ENCODE data around the gene TRAF3.

Gene TRAF3

GRCh38 chr14:102943979-102944378 lies 166.7 kb downstream of the TRAF3 start:
- TF ChIP-seq, protein P1, sequence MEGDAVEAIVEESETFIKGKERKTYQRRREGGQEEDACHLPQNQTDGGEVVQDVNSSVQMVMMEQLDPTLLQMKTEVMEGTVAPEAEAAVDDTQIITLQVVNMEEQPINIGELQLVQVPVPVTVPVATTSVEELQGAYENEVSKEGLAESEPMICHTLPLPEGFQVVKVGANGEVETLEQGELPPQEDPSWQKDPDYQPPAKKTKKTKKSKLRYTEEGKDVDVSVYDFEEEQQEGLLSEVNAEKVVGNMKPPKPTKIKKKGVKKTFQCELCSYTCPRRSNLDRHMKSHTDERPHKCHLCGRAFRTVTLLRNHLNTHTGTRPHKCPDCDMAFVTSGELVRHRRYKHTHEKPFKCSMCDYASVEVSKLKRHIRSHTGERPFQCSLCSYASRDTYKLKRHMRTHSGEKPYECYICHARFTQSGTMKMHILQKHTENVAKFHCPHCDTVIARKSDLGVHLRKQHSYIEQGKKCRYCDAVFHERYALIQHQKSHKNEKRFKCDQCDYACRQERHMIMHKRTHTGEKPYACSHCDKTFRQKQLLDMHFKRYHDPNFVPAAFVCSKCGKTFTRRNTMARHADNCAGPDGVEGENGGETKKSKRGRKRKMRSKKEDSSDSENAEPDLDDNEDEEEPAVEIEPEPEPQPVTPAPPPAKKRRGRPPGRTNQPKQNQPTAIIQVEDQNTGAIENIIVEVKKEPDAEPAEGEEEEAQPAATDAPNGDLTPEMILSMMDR (IDR thresholded peaks at IDR 0.05; ENCODE audit: low read depth, low read length): no peak
- no peak overlapping the region for H3K4me3 ChIP-seq (ENCODE audit: low read depth, low read length)

DNA sequence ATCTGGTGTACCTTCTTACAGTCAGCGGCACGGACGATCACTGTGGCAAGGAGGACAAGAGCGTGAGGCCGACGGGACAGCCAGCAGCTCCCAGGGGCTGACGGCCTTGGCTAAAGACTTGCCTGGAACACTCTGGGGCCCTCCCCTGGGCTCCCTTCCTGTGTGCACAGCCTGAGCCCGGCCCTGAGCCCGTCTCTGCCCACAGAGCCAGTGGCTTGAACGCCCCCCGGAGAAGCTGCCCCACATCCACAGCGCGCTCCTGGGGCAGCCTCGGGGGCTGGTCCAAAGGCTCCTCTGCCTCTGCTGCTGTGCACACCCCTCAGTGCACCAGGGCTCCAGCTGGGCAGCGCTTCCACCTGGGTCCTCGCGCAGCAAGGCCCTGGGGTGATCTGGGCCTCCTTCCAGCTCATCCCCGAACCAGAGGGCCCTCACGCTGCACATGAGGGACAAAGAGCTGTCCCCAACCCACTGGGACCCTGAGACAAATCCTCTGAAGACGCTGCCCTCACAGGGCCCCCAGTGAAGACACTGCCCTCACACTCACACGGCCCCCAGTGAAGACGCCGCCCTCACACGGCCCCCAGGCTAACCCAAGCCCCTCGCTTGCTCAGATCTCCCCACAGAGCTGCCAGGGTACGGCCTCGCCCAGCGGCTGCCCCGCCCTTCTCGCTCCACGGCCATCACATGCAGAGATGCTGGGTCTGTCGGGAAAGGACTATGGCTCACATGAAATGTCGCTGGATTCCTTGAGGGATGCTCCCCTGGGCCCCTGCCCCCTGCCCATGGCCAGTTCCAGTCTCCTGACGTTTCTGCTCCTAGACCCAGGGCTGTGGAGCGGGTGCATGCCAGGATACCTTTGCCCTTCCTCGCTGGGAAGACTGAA lies 167.4 kb downstream of the TRAF3 start:
- TF ChIP-seq, protein P1 (IDR thresholded peaks at IDR 0.05; ENCODE audit: low read depth, low read length): no peak
- H3K4me3 ChIP-seq (ENCODE audit: low read depth, low read length): no peak overlapping the region

GRCh38 chr14:102945346-102946130 lies 168.3 kb downstream of the TRAF3 start:
- TF ChIP-seq, protein P1 (IDR thresholded peaks at IDR 0.05; ENCODE audit: low read depth, low read length): no peak
- H3K4me3 ChIP-seq (ENCODE audit: low read depth, low read length): no peak overlapping the region

DNA sequence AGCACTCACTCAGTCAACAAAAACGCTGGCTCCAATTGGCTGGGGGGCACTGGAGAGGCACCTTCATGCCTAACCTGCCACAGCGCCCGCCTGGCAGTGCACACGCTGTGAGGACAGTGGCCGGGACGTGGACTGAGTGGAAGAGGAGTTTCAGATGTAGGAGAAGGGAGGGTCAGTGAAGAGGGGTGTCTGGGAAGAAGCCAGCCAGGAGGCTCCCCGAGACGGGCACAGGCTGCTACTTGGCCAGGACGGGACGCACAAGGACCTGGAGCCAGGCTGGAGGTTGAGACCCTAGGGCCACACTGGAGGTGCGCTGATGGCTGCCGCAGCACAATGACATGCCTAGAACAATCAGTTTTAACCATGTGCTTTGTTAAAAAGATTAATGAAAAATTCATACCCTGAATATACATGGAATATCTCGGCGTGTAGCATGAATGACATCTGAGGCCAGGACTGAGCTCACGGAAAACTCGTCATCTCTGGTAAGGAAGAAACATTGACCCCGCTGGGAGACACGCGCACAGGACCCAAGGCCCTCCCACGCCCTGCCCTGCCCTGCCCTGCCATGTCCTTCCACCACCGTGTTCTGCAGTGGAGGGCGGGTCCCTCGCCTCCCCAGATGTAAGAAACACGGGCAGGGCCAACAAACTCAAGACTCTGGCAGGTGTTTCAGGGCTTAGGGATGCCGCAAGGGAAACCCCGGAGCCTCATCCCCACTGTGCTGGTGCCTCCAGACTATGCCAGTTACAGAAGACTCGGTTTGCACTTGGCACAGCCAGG lies 170.3 kb downstream of the TRAF3 start:
- TF ChIP-seq, protein P1 (IDR thresholded peaks at IDR 0.05; ENCODE audit: low read depth, low read length): no peak
- H3K4me3 ChIP-seq (ENCODE audit: low read depth, low read length): no peak overlapping the region

GRCh38 chr14:102948698-102949061 lies 171.4 kb downstream of the TRAF3 start:
- no peak overlapping the region for H3K4me3 ChIP-seq (ENCODE audit: low read depth, low read length)
- TF ChIP-seq, protein P1 (IDR thresholded peaks at IDR 0.05; ENCODE audit: low read depth, low read length): no peak

- TF ChIP-seq, protein P1 (IDR thresholded peaks at IDR 0.05; ENCODE audit: low read depth, low read length): no peak
Measured at GRCh38 chr14:102949062-102949800, 172.0 kb downstream of the TRAF3 start.

More at GRCh38 chr14:102949062-102949800, 172.0 kb downstream of the TRAF3 start:
- no peak overlapping the region for H3K4me3 ChIP-seq (ENCODE audit: low read depth, low read length)

All from WI38 (cell line).